OCI-LY3 (cell line): ENCODE measurements around the gene CNOT10.

ENCODE experiments used
- H2AFZ ChIP-seq: fragments of 200-600, 300-600 bp; shearing (Covaris generic); 2 replicates; pipeline ENCODE4 v1.6.0; 2014; ENCODE audit warnings: antibody characterized with exemption, low read depth, low read length
- H3K27ac ChIP-seq: fragments of 200-600, 300-600 bp; sonication (generic); 2 replicates; pipeline ENCODE4 v1.5.1; 2014; ENCODE audit warnings: mild to moderate bottlenecking, low read length, moderate library complexity, mixed read lengths
- H3K27me3 ChIP-seq: fragments of 200-600, 300-600 bp; sonication (generic); 2 replicates; pipeline ENCODE4 v1.6.1; 2014; ENCODE audit warnings: low read depth, low read length, mixed read lengths
- H3K36me3 ChIP-seq: fragments of 200-600, 300-600 bp; sonication (generic); replicated peaks from 2 replicates; pipeline ENCODE3; 2014; ENCODE audit warnings: low read depth, low read length, mixed read lengths
- H3K4me1 ChIP-seq: fragments of 300-600, 200-600 bp; sonication (generic); 2 replicates; pipeline ENCODE4 v1.6.1; 2014; ENCODE audit warnings: low read length, mixed read lengths
- H3K4me2 ChIP-seq: fragments of 200-600, 300-600 bp; sonication (generic); 2 replicates; pipeline ENCODE4 v1.6.1; 2014; ENCODE audit warnings: low read length, mixed read lengths
- H3K4me3 ChIP-seq: fragments of 300-600, 200-600 bp; sonication (generic); 2 replicates; pipeline ENCODE4 v1.5.1; 2014; ENCODE audit warnings: antibody characterized with exemption, mild to moderate bottlenecking, low read length, moderate library complexity
- H3K79me2 ChIP-seq: fragments of 300-600, 200-600 bp; shearing (Covaris generic); 2 replicates; pipeline ENCODE4 v1.6.1; 2014; ENCODE audit warnings: mild to moderate bottlenecking, low read length, mixed read lengths
- H3K9ac ChIP-seq: fragments of 300-600, 200-600 bp; shearing (Covaris generic); 2 replicates; pipeline ENCODE4 v1.6.0; 2014; ENCODE audit warnings: mild to moderate bottlenecking, low read length, moderate library complexity
- H3K9me3 ChIP-seq: fragments of 200-600, 300-600 bp; shearing (Covaris generic); 2 replicates; pipeline ENCODE4 v1.6.1; 2014; ENCODE audit warnings: low read length, mixed read lengths; ENCODE audit not compliant: insufficient read depth
- H4K20me1 ChIP-seq: fragments of 200-600, 300-600 bp; sonication (generic); 2 replicates; pipeline ENCODE4 v1.6.1; 2016; ENCODE audit warnings: low read length, mixed read lengths; ENCODE audit not compliant: insufficient read depth
- EZH2phosphoT487 ChIP-seq: fragments of 200-600 bp; shearing (Covaris generic); IDR thresholded peaks from 2 replicates; pipeline ENCODE4 v1.6.1; 2018; ENCODE audit warnings: antibody characterized with exemption, mixed run types, low read depth
- TF ChIP-seq, protein P1 (sequence below): fragments of 200-600, 300-600 bp; sonication (generic); IDR thresholded peaks from 2 replicates; pipeline ENCODE4 v1.5.1; 2014; ENCODE audit warnings: antibody characterized with exemption, low read length, low read depth

CNOT10 gene

DNA sequence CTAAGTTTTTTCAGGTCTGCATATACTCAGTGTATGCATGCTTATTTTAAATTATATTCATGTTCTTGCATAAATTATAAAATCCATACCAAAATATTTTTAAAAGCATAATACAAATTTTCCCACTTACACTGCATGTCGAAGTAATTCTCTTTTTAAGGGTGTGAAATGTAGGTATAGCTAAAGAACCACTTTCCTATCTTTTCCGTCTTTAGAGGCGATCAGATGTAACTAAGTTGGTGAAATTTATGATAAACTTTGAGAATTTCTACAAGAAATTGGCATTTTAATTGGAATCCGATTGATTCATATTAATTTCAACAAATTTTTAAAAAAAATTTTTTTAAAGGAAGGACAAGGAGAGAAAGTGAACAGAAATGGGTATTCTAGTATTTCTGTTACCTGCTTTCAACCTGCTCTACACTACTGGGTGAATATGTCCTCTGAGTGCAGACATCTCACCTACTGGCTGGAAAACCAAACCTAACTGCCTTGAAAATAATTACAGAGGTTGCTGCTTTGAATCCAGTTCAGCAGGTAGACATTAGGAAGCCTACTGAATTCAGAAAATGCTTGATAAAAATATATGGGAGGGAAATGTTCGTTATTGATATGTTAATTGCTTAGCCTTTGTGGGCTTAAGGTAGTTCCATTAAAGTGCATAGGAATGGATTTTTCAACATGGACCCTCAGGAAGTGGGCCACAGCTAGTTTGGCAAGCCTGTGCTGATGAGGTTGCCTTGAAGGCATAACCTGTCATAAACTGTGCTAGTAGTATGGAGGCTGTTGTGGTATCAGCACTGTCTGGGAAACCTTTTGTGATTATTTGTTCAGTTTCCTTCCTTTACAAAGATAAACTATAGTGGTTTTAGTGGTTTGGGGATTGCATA lies 137.9 kb downstream of the CNOT10 start:
- Histone ChIP-seq H3K4me1 (no peaks in the 10 kb centered on the region), H3K27ac (no peak overlapping the region), H3K9ac (no peak overlapping the region), H2AFZ (no peak overlapping the region), H3K27me3 (0 out of 2 replicates have a peak, but pooled peaks cover 2% of the 10 kb centered on the region), H3K36me3 (no peaks in the 10 kb centered on the region), H4K20me1 (no peaks in the 10 kb centered on the region), H3K9me3 (no peaks in the 10 kb centered on the region), H3K4me2 (no peak overlapping the region), H3K79me2 (no peaks in the 10 kb centered on the region), H3K4me3 (no peak overlapping the region)
- TF ChIP-seq EZH2phosphoT487, result no peak
- TF ChIP-seq, protein P1, sequence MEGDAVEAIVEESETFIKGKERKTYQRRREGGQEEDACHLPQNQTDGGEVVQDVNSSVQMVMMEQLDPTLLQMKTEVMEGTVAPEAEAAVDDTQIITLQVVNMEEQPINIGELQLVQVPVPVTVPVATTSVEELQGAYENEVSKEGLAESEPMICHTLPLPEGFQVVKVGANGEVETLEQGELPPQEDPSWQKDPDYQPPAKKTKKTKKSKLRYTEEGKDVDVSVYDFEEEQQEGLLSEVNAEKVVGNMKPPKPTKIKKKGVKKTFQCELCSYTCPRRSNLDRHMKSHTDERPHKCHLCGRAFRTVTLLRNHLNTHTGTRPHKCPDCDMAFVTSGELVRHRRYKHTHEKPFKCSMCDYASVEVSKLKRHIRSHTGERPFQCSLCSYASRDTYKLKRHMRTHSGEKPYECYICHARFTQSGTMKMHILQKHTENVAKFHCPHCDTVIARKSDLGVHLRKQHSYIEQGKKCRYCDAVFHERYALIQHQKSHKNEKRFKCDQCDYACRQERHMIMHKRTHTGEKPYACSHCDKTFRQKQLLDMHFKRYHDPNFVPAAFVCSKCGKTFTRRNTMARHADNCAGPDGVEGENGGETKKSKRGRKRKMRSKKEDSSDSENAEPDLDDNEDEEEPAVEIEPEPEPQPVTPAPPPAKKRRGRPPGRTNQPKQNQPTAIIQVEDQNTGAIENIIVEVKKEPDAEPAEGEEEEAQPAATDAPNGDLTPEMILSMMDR, result no peak
